ENCODE measurements around the gene ARHGAP24.
A peak's percentile ranks its signal among the peaks of the same experiment; 100 is the strongest.
"Not testable (repeated sequence)": the region's sequence is repeated elsewhere in the genome, so short reads cannot be mapped to it uniquely, and the experiment has no call there.

The ARHGAP24 gene

DNA sequence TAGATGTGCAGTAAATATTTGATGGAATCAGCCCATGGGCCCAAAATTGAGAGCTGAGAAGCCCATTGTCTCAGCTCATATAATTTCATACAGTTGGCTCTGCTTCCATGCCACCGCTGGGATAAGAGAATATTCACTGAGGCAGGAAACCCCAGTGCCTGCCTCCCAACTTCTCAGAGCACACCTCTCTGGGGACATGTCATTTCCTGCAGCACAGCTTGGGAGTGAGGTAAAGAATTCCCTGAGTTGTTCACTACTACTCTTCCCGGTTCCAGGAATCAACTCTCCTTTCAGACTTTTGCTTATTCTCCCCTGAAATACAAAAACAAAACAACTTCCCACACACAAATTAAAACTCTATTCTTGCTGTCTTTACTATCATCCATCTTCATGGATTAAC is 495.6 kb downstream of the ARHGAP24 start:
- peak; percentile 7 for DNase-seq

DNA sequence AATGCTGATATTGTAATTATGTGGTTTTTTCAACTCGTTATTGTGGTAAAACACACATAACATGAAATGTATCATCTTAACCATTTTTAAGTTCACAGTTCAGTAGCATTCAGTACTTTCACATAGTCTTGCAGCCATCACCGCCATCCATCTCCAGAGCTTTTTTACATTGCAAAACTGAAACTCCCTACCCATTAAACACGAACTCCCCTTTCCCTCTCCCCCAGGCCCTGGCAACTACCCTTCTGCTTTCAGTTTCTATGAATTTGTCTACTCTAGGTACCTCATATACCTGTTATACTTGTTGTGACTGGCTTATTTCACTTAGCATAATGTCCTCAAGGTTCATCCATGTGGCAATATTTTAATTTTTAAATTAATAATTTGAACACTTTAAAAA is 504.3 kb downstream of the ARHGAP24 start:
- DNase-seq = no peak

DNA sequence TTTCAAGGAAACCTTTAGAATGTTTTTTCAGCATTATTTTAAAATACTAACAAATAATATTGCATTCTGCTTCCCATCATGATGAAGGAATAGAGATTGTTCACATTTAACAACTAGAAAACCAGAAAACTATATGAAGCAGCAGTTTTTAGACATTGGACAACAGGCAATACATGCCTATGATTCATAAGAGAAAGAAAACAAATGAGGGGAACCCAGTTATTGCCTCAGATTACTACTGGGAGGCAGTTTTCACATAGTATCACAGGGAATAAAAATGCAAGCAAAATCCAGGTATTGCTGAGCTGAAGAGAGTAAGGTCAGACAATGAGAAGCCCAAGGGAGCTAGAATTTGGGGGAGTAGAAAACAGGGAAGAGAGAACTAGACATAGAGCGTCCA is 511.3 kb downstream of the ARHGAP24 start:
- DNase-seq = no peak

DNA sequence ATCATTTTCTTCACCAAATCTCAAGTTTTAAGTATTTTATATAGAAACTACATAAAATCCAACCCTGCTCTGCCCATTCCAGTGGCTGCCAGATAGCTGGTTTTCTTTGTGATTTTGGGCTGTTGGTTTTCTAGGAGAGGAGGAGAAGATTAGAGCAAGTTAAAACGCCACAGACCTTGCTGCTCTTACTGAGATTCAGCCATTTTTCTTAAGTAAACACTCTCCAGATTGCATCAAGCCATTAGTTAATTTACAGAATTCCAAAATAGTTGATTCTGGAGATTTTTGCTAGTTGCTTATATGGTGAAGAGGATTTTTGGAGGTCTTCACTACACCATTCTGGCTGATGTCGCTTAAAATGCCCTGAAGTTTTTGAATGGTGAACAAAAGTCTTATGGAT is 518.7 kb downstream of the ARHGAP24 start:
- DNase-seq = no peak

DNA sequence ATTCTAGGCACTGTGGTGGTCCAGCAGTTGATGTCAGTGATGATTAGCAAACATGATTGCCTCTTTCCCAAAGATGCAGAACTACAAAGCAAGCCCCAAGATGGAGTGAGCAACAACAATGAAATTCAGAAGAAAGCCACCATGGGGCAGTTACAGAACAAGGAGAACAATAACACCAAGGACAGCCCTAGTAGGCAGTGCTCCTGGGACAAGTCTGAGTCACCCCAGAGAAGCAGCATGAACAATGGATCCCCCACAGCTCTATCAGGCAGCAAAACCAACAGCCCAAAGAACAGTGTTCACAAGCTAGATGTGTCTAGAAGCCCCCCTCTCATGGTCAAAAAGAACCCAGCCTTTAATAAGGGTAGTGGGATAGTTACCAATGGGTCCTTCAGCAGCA is 519.6 kb downstream of the ARHGAP24 start:
- no peak for DNase-seq

DNA sequence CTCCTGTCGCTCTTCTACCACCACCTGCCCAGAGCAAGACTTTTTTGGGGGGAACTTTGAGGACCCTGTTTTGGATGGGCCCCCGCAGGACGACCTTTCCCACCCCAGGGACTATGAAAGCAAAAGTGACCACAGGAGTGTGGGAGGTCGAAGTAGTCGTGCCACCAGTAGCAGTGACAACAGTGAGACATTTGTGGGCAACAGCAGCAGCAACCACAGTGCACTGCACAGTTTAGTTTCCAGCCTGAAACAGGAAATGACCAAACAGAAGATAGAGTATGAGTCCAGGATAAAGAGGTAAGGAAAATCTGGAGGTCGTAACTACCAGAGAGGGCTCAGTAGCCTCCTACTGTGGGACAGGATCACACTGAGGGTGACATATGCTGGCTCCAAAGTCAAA is 520.4 kb downstream of the ARHGAP24 start:
- DNase-seq = no peak

DNA sequence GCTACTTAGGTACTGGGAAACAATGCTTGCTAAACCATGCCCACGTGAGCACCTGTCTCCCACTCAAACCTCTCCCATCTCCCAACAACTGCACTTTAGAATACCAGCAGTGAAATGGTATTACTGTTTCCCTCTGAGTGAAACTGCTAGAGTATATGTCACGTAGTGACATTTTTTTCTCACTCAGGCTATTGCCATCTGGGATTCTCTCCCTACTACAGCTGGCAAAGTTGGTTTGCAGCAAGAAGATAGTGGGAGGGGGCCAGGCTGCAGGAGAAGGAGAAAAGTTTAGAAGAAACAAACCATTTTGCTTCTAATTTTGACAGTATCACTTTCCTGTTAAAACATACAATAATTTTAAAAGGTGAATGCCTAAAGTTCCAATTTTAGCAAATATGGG is 526.6 kb downstream of the ARHGAP24 start:
- no peak for DNase-seq

DNA sequence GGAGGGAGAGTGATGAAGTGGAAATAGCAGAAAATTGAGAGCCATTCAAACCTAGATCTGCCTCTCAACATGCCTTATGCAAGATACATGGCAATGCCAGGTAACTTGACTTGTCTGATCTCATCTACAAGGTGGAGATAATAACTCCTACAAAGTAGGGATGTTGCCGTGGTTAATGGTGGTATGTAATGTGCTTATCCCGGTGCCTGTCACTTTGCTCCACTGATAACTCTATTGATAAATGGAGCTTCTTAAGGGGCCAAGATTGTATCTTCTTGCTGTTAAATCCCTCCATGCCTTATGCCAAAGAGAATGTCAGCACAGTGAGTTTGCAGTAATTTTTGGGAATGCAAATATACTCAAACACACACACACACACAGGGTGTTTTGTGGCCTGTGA is 529.1 kb downstream of the ARHGAP24 start:
- no peak for DNase-seq

DNA sequence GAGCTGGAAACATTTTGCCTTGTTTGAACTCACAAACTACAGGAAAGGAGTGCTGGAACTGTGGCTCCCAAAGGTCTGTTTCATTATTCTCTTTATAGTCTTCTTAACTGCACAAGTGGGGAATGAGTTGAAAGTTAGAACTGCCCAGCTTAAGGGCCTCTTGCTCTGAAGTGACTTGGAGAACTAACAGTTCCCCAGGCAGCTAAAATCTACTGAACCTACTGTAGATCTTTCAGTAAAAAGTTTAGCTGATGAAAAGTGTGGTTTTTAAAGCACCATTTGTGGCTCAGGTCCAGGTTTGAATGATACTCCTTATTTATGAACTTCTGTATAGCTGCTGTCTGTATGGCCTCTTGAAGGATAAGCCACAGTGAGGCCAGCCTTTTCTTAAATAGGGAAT is 531.1 kb downstream of the ARHGAP24 start:
- no peak for DNase-seq

DNA sequence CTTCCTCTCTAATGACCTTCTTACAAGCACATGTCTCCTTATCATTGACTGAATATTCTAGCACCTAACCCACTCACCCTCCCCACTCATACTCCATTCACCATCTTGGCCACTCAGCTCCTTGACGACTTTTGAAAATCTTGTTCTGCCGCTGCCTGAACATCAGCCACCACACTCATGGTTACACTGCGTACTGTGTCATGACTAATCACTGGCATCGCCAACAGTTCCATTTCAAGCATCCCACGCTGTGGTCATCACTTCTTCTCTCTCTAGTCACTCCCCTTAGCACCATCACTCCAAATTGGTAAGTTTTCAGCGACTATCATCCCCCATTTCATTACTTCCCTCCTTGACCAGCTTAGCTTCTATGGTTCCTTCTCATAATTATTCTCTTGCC is 532.1 kb downstream of the ARHGAP24 start:
- DNase-seq = no peak

DNA sequence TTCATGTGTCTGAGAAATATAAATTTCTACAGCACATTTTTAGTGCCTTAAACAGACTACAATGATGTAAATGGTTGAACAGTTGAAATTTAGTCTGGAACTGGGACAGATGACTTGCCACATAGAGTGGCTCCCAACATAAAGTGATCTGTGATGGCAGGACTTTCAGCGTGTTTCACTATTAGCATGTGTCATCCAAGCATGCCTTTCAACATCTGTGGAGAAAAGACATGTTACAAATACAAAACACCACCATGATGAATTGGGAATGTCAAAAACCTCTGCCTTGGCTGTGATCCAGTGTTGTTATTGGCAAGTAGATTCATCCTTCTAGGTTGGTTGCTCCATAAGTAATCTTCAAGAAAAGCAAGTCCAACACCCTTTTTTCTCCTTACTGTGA is 536.2 kb downstream of the ARHGAP24 start:
- DNase-seq = no peak

DNA sequence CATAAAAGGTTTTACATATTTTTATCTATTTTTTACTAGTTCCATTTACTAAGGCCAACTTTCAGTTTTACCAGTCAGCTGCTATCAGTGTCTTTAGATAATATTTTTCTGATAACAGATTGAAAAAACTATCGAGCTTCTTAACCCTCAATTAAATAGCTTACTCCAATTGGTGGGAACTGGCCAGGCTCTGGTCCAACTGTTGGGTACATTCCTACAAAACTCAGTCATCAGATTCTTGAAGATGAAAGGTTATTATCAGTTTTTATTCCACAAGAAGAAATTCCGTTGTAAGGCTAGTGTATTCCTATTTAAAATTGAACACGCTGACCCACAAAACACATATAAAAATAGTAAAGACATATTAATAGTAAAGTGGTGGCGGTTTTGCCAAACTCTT is 538.7 kb downstream of the ARHGAP24 start:
- DNase-seq = no peak

DNA sequence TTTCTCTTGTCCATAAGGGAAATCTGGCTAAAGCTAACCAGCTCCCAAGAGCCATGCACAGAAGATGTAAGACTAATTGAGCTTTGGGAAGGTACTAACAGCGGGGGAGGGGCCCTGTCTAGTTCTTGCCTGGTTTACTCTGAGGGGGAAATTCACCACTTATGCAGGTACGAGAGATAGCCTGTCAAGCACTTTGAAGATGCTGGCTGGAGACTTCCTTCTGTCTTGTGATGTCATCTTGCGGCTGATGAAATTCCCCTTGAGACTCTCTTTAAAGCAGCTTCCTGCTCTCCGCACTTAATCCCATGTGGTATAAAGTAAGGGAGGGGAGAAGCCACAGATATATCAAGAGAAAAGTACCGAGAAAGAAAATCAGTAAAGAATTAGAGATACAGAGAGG is 539.6 kb downstream of the ARHGAP24 start:
- no peak for DNase-seq

DNA sequence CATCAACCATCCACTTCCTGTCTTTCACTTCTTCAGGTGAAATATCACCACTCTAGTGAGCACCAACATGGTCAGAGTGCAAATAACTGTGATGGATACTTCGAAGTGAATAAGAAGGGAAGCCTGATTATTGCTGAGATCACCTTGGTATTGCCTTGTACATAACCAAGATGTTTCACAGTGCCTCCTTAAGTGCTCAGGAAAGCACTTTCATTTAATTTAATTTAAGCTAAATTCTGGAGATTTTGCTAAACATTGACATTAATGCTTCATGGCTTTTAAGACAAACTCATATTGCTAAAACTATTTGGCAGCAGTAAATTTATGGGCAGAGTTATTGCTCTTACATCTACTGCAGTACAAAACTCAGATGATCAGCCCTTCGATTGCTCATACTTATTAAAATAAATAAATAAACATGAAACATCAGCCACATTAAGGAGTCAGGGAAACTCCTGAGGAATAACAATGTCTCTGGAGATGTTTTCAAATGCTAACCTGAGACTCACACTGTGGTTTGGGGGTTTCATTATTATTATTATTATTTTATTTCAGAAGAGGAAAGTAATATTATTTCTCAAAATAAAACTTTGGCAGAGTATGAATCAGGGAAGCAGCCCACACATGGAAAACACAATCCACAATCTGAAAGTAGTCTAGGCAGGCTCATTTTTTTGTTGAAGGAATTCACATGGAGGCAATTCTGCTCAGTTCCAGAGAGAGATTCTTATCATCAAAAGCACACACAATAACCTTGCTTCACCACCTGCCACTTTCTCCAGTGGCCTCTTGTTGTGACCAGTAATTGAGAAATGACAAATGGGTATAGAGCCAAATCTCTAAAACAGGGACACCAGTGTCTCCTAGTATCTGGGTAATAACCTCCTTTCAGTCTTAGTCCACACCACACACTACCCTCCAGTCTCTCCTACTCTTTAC is 540.7 kb downstream of the ARHGAP24 start:
- no peak for DNase-seq

DNA sequence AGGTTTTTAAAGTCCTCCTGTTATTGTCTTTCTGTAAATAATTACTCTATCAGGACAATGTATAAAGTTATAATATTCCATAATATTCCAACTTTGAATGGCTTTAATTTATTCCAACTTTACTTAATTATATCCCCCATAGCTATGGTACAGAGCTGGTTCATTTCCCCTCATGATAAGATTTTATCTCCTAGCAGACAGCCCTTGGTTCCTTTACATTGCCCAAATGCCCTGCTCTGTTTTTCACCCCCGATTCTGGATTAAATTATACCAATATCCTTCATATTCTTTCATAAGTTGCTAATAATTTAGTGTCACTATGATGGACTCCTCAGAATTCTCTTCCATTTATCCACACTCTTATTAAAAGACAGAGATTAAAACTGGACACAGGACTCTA is 544.4 kb downstream of the ARHGAP24 start:
- DNase-seq = no peak

DNA sequence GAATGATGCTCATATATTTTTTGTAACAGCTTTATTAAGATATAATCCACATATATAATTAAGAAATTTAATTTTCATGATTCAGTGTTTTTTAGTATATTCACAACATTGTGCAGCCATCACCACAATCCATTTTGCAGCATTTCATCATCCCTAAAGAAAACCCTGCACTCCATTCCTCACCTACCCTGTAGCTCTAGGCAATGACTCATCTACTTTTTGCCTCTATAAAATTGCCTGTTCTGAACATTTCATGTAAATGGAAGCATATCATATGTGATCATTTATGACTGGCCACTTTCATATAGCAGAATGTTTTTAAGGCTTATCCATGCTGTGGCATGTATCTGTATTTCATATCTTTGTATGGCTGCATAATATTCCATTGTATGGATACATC is 545.0 kb downstream of the ARHGAP24 start:
- no peak for DNase-seq

DNA sequence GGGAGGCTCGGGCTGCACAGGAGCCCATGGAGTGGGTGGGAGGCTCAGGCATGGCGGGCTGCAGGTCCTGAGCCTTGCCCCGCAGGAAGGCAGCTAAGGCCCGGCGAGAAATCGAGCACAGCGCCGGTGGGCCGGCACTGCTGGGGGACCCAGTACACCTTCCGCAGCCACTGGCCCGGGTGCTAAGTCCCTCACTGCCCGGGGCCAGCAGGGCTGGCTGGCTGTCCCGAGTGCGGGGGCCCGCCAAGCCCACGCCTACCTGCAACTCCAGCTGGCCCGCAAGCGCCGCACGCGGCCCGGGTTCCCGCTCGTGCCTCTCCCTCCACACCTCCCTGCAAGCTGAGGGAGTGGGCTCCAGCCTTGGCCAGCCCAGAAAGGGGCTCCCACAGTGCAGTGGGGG is 546.7 kb downstream of the ARHGAP24 start:
- not testable (repeated sequence) for DNase-seq

DNA sequence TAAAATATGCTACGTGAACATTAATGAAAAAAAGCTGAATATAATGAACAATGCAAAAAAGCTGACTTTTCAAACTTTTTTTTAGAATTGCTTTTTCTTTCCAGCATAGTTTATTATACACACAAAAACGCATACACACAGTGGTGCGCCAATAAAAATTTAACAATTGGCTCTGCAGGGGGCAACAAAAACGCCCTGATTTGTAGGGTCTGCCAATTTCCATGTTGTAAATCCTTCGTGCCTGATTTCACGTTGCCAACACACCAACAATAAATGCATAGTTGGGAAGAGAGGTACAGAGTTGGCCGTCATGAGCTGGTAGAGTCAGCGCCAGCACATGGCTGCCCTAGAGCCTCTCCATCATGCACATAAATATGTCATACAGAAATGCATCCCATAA is 551.8 kb downstream of the ARHGAP24 start:
- no peak for DNase-seq

DNA sequence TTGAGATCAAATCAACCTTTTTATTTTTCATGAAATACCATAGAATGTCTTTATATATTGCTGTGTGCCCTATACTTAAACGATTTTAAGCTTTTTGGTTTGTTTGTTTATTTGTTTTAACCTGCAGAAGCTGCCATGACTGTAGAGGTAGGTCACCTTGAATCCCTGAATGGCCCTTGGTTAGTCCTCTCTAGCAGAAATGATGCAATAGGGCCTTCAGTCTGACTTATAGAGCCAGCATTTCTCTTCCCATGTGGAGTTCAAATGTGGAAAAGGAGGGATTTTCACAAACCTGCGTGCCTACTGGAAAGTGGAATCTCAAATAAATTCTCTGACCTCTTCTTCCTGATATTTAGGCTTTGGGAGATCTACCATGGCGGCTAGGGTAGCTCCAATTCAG is 557.0 kb downstream of the ARHGAP24 start:
- no peak for DNase-seq

DNA sequence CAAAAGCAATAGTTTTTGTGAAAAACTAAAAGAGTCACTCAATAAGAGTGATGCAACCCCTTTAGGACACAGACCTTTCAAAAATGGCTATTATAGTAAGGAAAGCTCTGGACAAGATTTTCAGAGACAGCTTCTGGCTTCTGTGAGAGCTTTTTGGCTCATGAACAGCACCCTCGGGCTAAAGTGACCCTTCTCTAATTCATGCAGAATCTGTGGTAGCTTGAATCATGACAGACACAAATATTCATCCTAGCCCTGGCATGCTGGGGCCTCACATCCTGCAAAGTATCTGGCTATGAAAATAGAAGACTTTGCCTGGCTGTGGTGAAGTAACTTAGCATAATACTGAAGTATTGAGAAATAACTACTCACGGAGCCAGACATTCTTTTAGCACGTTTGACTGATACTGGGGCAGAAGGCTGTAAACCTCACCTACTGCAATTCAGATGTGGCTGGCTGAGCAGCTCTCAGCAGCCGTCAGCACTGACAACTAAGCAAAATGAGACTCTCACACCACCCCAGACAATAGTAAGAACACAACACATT is 557.6 kb downstream of the ARHGAP24 start:
- no peak for DNase-seq

DNA sequence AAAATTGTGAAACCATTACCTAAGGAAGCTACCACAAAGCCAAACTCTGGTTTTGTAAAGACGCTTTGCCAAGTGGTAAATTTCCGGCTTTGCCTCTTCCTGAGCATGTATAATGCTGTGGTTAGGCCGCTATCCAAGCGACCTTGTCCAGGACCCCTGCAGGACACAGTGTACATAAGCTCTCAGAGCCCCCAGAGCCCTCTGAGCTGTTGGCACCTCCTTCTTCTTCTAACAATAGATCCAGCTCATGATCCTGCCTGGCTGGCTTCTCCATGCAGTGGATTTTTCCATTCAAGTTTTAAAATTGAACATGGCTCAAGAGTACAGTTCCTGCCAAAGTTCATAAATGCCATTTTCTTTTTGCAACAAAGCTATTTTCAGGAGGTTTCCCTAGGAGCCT is 558.2 kb downstream of the ARHGAP24 start:
- DNase-seq = no peak

DNA sequence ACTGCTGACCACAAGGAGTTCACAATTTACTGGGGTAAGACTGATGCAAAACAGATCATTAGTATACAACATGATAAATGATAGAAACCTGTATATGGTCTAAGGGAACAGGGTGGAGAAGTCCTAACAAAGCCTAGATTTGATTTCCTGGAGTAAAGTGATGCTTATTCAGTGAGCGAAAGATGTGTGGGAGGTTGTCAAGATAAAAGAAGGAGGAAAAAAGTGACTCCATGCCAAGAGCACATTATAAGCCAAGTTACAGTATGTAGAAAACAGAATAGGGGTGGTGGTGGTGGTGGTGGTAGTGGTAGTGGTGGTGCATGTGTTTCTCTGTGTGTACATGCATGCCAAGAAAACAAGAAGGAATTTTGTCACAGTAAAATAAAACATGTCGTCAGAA is 559.7 kb downstream of the ARHGAP24 start:
- DNase-seq = no peak

DNA sequence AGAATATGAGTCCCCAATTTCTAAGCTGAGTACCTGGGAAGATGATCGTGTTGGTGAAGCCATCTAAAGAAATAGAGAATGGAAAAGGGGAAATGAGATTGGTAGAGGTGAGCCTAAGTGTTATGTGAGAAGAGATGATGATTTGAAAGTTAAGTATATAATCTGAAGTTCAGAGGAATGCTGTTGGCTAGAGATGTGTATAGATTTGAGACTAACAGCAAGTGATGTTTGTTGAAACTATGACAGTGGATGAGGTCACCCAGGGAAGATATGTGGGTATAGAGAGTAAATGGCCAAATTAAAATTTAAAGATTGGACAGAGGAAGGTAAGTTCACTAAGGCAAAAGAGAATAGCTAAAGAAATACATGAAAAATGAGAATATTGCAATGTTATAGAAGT is 560.7 kb downstream of the ARHGAP24 start:
- DNase-seq = no peak

DNA sequence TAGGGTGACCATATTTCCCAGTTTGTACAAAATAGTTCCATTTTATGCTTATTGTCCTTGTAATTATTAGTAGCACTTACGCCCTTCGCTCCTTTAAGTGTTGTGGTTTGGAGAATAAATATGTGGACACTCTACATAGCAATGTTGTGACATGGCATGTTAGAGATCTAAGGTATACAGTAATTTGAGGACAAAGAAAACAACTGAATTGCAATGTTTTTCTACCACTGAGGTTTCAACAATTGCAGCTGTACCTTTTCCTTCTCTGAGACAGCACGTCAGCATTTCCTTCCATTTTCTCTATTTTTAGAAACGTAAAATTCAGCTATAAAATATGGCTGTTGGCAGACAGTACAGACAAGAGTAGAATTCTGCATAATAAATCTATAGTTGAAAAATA is 561.8 kb downstream of the ARHGAP24 start:
- no peak for DNase-seq

DNA sequence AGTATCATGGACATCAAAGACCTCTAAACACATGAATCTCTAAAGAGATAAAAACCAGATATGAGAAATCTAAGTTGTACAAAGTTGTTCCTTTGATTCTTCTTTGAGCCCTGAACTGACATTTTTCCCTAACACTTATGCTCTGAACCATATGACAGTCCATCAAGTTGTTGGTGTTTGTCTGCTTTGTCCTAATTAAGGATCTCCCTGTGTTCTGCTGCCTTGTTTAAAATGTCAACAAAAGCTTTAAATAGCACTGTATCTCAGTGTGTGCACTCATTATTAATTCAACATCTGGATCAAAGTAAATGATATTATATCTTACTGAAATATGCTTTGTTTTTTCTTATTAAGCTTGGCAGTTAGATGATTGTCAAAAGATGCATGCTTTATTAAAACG is 563.1 kb downstream of the ARHGAP24 start:
- peak; percentile 14 for DNase-seq

Data from NCI-H69 (cell line).